ENCODE data around the gene ISG15.

ISG15 gene

DNA sequence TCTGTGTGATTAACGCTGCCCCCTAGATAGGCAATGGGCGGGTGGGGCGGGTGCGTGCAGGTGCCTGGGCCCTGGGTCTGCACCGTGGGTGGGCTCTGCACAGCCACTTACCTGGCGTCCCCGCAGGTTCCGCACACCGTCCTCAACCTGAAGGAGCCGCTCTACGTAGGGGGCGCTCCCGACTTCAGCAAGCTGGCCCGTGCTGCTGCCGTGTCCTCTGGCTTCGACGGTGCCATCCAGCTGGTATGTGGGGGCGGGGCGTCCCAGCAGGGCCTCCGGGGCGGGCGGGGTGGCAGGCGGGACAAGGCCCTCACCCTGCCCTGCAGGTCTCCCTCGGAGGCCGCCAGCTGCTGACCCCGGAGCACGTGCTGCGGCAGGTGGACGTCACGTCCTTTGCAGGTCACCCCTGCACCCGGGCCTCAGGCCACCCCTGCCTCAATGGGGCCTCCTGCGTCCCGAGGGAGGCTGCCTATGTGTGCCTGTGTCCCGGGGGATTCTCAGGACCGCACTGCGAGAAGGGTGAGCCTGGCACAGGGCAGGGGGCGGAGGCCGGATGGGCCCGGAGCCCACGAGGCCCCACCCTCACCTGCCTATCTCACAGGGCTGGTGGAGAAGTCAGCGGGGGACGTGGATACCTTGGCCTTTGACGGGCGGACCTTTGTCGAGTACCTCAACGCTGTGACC lies 38.0 kb downstream of the ISG15 start:
- H3K27ac ChIP-seq, result no peak overlapping the region
- TF ChIP-seq, protein P1, sequence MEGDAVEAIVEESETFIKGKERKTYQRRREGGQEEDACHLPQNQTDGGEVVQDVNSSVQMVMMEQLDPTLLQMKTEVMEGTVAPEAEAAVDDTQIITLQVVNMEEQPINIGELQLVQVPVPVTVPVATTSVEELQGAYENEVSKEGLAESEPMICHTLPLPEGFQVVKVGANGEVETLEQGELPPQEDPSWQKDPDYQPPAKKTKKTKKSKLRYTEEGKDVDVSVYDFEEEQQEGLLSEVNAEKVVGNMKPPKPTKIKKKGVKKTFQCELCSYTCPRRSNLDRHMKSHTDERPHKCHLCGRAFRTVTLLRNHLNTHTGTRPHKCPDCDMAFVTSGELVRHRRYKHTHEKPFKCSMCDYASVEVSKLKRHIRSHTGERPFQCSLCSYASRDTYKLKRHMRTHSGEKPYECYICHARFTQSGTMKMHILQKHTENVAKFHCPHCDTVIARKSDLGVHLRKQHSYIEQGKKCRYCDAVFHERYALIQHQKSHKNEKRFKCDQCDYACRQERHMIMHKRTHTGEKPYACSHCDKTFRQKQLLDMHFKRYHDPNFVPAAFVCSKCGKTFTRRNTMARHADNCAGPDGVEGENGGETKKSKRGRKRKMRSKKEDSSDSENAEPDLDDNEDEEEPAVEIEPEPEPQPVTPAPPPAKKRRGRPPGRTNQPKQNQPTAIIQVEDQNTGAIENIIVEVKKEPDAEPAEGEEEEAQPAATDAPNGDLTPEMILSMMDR (conservative IDR thresholded peaks at IDR 0.05), result no peak
- no peak for TF ChIP-seq ZFX (IDR thresholded peaks at IDR 0.05)

DNA sequence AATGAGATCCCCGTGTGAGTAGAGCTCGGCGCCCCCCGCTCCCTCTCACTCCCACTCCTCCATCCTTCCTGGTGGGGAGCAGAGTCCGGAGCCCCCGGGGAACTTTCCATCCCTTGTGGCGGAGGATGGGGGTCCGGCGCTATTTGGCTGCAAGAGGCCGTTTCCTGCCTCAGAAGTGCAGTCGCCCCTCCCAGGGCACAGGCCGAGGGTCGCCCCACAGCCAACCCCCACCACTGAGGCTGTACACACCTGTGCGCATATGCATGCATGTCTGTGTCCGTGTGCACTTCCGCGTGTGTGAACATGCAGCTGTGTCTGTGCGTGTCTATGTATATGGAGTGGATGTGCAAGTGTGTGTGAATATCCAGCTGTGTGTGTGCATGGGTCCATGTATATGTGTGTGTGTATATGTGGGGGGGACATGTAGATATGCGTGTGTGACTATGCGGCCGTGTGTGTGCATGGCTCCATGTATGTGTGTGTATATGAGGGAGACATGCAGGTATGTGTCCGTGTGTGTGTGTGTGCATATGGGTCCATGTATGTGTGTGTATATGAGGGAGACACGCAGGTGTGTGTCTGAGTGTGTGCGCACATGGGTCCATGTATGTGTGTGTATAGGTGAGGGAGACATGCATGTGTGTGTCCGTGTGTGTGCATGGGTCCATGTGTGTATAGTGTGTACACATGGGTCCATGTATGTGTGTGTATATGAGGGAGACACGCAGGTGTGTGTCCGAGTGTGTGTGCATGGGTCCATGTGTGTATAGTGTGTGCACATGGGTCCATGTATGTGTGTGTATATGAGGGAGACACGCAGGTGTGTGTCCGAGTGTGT lies 38.9 kb downstream of the ISG15 start:
- no peak overlapping the region for H3K27ac ChIP-seq
- TF ChIP-seq, protein P1 (conservative IDR thresholded peaks at IDR 0.05), result no peak
- no peak for TF ChIP-seq ZFX (IDR thresholded peaks at IDR 0.05)

DNA sequence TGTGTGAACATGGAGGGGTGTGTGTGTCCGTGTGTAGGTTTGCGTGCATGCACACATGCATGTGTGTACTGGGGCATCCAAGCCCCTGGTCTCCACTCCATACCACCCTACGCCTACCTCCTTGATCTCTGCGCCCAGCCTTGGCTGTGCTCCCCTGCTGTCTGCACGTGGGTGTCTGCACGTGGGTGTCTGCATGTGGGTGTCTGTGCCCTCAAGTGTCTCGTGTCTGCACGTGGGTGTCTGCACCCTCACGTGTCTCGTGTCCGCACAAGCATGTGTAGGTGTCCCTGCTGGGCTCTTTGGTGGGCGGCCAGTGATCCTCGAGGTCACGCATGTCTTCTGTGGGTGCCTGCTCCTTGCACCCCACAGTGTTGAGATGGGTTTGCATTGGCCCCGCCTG lies 39.7 kb downstream of the ISG15 start:
- no peak overlapping the region for H3K27ac ChIP-seq
- TF ChIP-seq, protein P1 (conservative IDR thresholded peaks at IDR 0.05), result no peak
- TF ChIP-seq ZFX (IDR thresholded peaks at IDR 0.05), result no peak

DNA sequence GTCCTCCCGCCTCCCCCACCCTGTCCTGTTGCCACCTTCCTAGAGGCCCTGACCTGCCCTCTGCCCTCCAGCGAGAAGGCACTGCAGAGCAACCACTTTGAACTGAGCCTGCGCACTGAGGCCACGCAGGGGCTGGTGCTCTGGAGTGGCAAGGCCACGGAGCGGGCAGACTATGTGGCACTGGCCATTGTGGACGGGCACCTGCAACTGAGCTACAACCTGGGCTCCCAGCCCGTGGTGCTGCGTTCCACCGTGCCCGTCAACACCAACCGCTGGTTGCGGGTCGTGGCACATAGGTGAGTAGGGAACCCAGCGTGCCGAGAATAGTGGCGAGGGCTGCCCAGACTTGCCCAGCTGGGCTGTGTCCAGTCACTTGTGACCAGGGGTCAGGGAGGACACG lies 40.4 kb downstream of the ISG15 start:
- no peak for TF ChIP-seq ZFX (IDR thresholded peaks at IDR 0.05)
- TF ChIP-seq, protein P1 (conservative IDR thresholded peaks at IDR 0.05), result no peak
- H3K27ac ChIP-seq, result no peak overlapping the region

DNA sequence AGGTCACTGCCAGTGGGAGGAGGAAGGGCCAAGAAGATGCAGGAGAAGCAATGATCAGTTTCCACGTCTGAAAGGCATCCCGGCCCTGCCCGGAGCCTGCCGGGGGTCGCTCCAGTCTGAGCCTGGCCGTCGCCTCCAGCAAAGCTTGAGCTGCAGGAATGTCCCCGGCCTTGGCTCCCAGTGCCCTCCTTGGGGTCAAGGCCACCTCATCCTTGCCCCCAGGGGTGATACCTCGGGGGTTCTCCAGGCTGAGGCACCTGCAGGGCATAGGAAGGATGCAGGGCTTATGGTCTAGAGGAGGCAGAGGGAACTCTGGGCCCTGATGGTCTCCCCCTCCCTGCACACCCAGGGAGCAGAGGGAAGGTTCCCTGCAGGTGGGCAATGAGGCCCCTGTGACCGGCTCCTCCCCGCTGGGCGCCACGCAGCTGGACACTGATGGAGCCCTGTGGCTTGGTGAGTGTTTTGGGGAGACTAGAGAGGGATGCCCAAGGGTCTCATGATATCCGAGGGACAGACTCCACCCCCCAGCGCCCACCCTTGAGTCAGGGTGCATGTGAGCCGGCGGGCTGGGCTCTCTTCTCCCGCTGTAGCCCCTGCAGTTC lies 40.9 kb downstream of the ISG15 start:
- no peak for TF ChIP-seq ZFX (IDR thresholded peaks at IDR 0.05)
- TF ChIP-seq, protein P1 (conservative IDR thresholded peaks at IDR 0.05), result no peak
- H3K27ac ChIP-seq, result no peak overlapping the region

DNA sequence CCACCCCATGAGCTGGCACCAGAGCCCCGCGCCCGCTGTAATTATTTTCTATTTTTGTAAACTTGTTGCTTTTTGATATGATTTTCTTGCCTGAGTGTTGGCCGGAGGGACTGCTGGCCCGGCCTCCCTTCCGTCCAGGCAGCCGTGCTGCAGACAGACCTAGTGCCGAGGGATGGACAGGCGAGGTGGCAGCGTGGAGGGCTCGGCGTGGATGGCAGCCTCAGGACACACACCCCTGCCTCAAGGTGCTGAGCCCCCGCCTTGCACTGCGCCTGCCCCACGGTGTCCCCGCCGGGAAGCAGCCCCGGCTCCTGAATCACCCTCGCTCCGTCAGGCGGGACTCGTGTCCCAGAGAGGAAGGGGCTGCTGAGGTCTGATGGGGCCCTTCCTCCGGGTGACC lies 41.7 kb downstream of the ISG15 start:
- no peak for TF ChIP-seq ZFX (IDR thresholded peaks at IDR 0.05)
- TF ChIP-seq, protein P1 (conservative IDR thresholded peaks at IDR 0.05), result no peak
- H3K27ac ChIP-seq, result no peak overlapping the region

All from C4-2B (cell line).